ENCODE data around the gene MAP3K5. TPM values are rescaled to one million over a fixed set of nuclear protein-coding genes. Genes with fewer than 3 reads are reported as not detected.

The MAP3K5 gene
- total RNA-seq, 1 donor from 2014 or later, result 25.8 TPM

GRCh38 chr6:136655239-136656014, 136.8 kb downstream of the MAP3K5 start:
- no peak for DNase-seq (ENCODE audit: low read depth, low spot score)

- no peak for DNase-seq (ENCODE audit: low read depth, low spot score)
Observed at GRCh38 chr6:136654086-136654485, 138.2 kb downstream of the MAP3K5 start.

DNA sequence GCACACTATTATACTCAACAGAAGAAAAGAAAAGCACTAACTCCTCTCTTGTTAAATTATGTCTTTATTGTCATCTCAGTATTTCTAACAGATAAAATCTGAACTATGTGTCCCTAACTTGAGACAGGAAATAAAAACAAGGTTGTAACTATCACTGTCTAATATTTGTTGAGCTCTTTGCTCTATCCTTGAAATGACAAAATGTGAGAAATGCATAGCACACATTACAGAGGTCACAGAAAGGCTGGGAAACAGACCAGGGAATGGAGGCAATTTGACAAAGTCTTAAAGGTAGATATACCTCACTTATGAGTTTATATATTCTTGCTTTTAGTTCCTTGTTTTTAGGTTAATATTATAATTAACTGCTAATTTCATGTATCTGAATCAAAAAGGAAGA, 139.6 kb downstream of the MAP3K5 start:
- DNase-seq (ENCODE audit: low read depth, low spot score), result no peak

- DNase-seq (ENCODE audit: low read depth, low spot score), result no peak
Observed at GRCh38 chr6:136651982-136652381, 140.3 kb downstream of the MAP3K5 start.

- DNase-seq (ENCODE audit: low read depth, low spot score), result peak; percentile 87
Observed at GRCh38 chr6:136647363-136647852, 144.9 kb downstream of the MAP3K5 start.

- no peak for DNase-seq (ENCODE audit: low read depth, low spot score)
Observed at GRCh38 chr6:136646377-136646776, 145.9 kb downstream of the MAP3K5 start.

GRCh38 chr6:136644597-136644952, 147.7 kb downstream of the MAP3K5 start:
- no peak for DNase-seq (ENCODE audit: low read depth, low spot score)

GRCh38 chr6:136643850-136644596, 148.3 kb downstream of the MAP3K5 start:
- DNase-seq (ENCODE audit: low read depth, low spot score), result peak; percentile 74

DNA sequence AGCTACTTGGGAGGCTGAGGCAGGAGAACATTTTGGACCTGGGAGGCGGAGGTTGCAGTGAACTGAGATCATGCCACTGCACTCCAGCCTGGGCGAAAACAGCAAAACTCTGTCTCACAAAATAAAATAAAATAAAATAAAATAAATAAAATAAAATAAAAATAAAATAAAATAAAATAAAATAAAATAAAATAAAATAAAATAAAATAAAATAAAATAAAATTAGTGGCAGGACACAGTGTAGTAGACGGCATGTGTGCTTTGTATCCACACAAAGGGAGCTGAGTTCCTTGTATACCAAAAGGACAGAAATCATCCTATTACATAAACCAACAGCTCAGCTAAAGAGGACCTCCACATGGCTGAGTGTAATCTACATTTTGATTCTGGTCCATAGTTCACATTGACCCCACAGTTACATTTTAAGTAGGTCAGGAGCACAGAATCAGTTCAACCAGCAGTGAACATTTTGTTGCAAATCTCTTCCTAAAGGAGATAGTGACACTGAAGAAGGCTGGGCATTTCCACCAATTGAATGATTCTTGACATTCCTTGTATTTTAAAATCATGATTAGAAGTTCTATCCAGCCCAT, 150.3 kb downstream of the MAP3K5 start:
- no peak for DNase-seq (ENCODE audit: low read depth, low spot score)

- no peak for DNase-seq (ENCODE audit: low read depth, low spot score)
Observed at GRCh38 chr6:136641166-136641565, 151.1 kb downstream of the MAP3K5 start.

- no peak for DNase-seq (ENCODE audit: low read depth, low spot score)
Observed at GRCh38 chr6:136640132-136640915, 152.0 kb downstream of the MAP3K5 start.

DNA sequence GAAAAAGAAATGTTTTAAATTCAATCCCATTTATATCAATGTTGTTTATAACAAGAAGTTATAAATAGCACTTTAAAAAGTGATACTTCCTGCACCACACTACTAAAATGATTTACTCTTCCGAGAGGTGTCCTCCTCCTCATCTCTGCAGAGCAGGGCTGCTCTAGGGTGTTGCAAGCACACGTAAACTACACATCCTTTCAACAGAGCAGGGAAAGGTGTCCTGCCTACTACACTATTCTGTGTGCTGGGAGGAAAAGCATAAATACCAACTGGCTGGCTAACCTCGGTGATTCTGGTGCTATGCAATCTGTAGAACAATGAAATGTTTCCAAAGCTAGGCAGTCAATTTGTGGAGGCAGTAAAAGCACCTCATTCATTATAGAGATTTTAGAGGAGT, 152.6 kb downstream of the MAP3K5 start:
- no peak for DNase-seq (ENCODE audit: low read depth, low spot score)

- no peak for DNase-seq (ENCODE audit: low read depth, low spot score)
Observed at GRCh38 chr6:136635615-136636014, 156.7 kb downstream of the MAP3K5 start.

DNA sequence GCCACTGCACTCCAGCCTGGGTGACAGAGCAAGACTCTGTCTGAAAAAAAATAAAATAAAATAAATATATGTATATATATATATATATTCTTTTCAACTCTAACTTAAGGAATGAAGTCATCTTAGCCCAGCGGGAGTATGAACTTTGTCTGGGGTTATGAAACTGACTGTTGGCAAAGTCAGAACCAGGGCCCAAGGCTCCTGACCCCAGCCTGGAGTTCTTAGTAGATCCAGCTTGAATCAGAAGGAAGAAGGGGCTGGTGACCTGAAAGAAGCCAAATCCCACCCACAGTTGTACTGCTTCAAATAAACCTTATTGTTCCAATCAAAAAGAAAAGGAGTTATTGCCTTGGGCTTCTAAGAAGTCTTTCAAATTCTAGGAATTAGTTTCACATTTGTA, 158.9 kb downstream of the MAP3K5 start:
- DNase-seq (ENCODE audit: low read depth, low spot score), result no peak

DNA sequence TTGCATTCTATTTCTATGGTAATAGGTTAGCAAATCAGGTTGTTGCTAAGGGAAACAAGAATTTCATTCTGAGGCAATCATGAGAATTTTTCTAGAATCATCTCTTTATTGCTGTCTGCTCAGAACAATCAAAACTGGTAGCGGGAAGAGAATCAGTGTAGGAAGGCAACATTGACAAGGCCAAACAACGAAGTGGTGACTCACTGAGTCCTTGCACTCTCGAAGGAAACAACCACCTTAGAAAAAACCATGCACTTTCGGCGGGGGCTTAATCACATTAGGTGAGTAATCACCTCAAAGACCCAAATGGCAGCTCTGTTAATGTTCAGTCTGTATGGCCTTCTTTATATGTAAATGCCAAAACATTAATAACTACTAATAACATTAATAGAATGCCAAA, 163.3 kb downstream of the MAP3K5 start:
- no peak for DNase-seq (ENCODE audit: low read depth, low spot score)

- DNase-seq (ENCODE audit: low read depth, low spot score), result no peak
Observed at GRCh38 chr6:136627191-136627590, 165.1 kb downstream of the MAP3K5 start.

- DNase-seq (ENCODE audit: low read depth, low spot score), result no peak
Observed at GRCh38 chr6:136625293-136625692, 167.0 kb downstream of the MAP3K5 start.

DNA sequence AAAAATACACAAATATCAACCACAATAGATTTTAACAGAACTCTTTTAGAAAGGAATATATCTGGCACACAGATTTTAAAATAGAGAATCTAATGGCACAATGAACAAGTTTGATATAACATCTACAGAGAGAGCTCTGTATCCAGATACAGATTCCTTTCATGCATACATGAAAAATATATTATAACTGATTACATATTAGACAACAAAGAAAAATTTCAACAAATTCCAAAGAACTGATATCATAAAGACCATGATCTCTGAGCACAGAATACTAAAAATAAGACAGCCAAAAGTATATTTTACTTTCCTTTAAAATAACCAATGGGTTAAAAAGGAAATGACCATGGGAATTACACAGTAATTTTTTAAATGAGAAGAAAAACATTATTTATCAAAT, 167.9 kb downstream of the MAP3K5 start:
- DNase-seq (ENCODE audit: low read depth, low spot score), result no peak

- DNase-seq (ENCODE audit: low read depth, low spot score), result no peak
Observed at GRCh38 chr6:136618086-136618485, 174.2 kb downstream of the MAP3K5 start.

DNA sequence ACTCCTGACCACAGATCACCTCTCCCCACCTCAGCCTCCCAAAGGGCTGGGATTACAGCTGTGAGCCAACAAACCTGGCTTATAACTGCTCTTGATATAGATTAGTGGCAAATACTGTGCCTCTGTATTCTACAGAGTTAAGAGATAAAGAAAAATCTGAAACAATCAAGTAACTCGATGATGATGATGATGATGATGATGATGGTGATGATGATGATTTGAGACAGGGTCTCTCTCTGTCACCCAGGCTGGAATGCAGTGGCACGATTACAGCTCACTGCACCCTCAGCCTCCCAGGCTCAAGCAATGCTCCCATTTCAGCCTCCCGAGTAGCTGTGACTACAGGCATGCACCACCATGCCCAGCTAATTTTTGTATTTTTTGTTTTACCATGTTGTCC, 175.8 kb downstream of the MAP3K5 start:
- no peak for DNase-seq (ENCODE audit: low read depth, low spot score)

DNA sequence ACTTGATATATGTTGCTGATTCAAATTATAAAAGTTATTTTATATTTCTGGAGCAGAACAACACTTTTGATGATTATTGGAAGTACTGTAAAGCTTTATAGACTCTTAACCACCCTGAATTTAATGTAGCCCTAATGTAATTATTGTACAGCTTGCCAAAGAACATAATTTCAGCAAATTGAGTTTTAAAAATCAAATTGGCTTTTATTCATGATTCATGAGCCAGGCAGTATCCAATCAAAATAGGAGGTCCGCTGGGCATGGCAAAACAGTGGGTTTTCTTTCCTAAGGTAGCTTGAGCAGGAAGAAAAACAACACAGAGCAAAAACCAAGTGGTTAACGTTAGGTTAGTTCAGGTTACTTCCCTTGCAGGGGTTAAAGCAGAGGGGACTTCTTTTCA, 177.3 kb downstream of the MAP3K5 start:
- no peak for DNase-seq (ENCODE audit: low read depth, low spot score)

GRCh38 chr6:136614350-136614749, 177.9 kb downstream of the MAP3K5 start:
- no peak for DNase-seq (ENCODE audit: low read depth, low spot score)

Data from pulmonary artery endothelial cell (primary cell).